C4-2B (cell line): ENCODE measurements around the gene MTMR1.

Experiments
- H3K27ac ChIP-seq: fragments of 450-650 bp; 2 replicates; pipeline ENCODE4 v1.5.1; 2017
- CTCF ChIP-seq: fragments of 450-650 bp; conservative IDR thresholded peaks from 2 replicates; pipeline ENCODE4 v1.5.1; 2017; ENCODE audit warnings: mild to moderate bottlenecking
- ZFX ChIP-seq: fragments of 450-650 bp; IDR thresholded peaks from 2 replicates; pipeline ENCODE4 v1.6.1; 2017

The MTMR1 gene

GRCh38 chrX:150761176-150761818 lies 68.1 kb downstream of the MTMR1 start:
- TF ChIP-seq ZFX (no peak), CTCF (no peak)
- no peak overlapping the region for H3K27ac ChIP-seq

- TF ChIP-seq ZFX = no peak
- no peak for TF ChIP-seq CTCF
- no peak overlapping the region for H3K27ac ChIP-seq
Observed at GRCh38 chrX:150761819-150762216, 68.6 kb downstream of the MTMR1 start.

- TF ChIP-seq ZFX (no peak), CTCF (no peak)
- H3K27ac ChIP-seq = no peak overlapping the region
Observed at GRCh38 chrX:150762258-150763165, 69.3 kb downstream of the MTMR1 start.

GRCh38 chrX:150763303-150763797 lies 70.2 kb downstream of the MTMR1 start:
- TF ChIP-seq CTCF = no peak
- no peak for TF ChIP-seq ZFX
- no peak overlapping the region for H3K27ac ChIP-seq

GRCh38 chrX:150763810-150764209 lies 70.6 kb downstream of the MTMR1 start:
- TF ChIP-seq ZFX (no peak), CTCF (no peak)
- H3K27ac ChIP-seq = no peak overlapping the region

GRCh38 chrX:150765237-150765636 lies 72.0 kb downstream of the MTMR1 start:
- H3K27ac ChIP-seq = no peak overlapping the region
- TF ChIP-seq CTCF (no peak), ZFX (no peak)

GRCh38 chrX:150765782-150766350 lies 72.7 kb downstream of the MTMR1 start:
- TF ChIP-seq CTCF (no peak), ZFX (no peak)
- no peak overlapping the region for H3K27ac ChIP-seq
